Testis (tissue), 3 donors: ENCODE data around the gene TMEM238. TPM values are rescaled to one million over a fixed set of nuclear protein-coding genes. Genes with fewer than 3 reads are reported as not detected.

Source experiments
- DNase-seq: peaks from one replicate; pipeline ENCODE4 v3.0.0-alpha.2; 2019
- H3K27ac ChIP-seq, 2 donors: fragments of 200-600 bp; sonication (generic); one replicate each; pipeline ENCODE4 v1.5.1; 2019
- H3K27me3 ChIP-seq: fragments of 200-600 bp; sonication (generic); one replicate; pipeline ENCODE4 v1.5.1; 2019
- H3K36me3 ChIP-seq: fragments of 200-600 bp; sonication (generic); one replicate; pipeline ENCODE4 v1.5.1; 2017; ENCODE audit warnings: low read depth; ENCODE audit errors: missing control alignments
- H3K4me1 ChIP-seq: fragments of 200-600 bp; sonication (generic); one replicate; pipeline ENCODE4 v1.5.1; 2019
- H3K4me3 ChIP-seq, 2 donors: fragments of 200-600 bp; sonication (generic); one replicate each; pipeline ENCODE4 v1.5.1; 2017 to 2019
- H3K9me3 ChIP-seq: fragments of 200-600 bp; sonication (generic); one replicate; pipeline ENCODE4 v1.5.1; 2017
- POLR2A ChIP-seq: fragments of 450-650 bp; IDR thresholded peaks from one replicate; pipeline ENCODE4 v1.6.1; 2017; ENCODE audit warnings: antibody characterized with exemption, mild to moderate bottlenecking, moderate library complexity
- WGBS, 2 donors: methylation state at CpG; one replicate each; pipeline ENCODE4 v1.1.5; 2018; 5-methylcytosine and 5-hydroxymethylcytosine counted together
- intact Hi-C: fragments of 100-400 bp; cut with DNase I; formaldehyde crosslinking; loops from one replicate; pipeline ENCODE4 v1.15.1; 2023; ENCODE audit warnings: low total_unique reads
- polyA plus RNA-seq: library from polyadenylated mRNA; stranded (reverse); fragments of 350-450 nt; fragmentation: Illumina TruSeq; extraction: RNeasy Lipid Tissue Mini Kit (QIAGEN cat#74804); gene quantifications from one replicate; pipeline ENCODE4 v1.2.3, GENCODE V29; 2014; ENCODE audit warnings: low read depth, low replicate concordance; ENCODE audit not compliant: insufficient read depth
- total RNA-seq, 2 donors: library from RNA; depleted of rRNA; stranded (reverse); fragments of >200 nt; gene quantifications; one replicate each; pipeline ENCODE4 v1.2.3, GENCODE V29; 2016
- TF ChIP-seq, protein P1 (sequence below), 3 experiments: fragments of 450-650 bp in 2 of 3; fragments of 200-600 bp in 1 of 3; sonication (generic) in 1 of 3; IDR thresholded peaks; one replicate each; pipeline ENCODE4 v1.5.1; 2016 to 2019; ENCODE audit warnings: antibody characterized with exemption in 3 of 3, mild to moderate bottlenecking in 2 of 3, moderate library complexity in 1 of 3

TMEM238 gene
- total and polyA plus RNA-seq, 3 donors from 2014 or later, result 0.91 to 6.4 (median 1.7) TPM

DNA sequence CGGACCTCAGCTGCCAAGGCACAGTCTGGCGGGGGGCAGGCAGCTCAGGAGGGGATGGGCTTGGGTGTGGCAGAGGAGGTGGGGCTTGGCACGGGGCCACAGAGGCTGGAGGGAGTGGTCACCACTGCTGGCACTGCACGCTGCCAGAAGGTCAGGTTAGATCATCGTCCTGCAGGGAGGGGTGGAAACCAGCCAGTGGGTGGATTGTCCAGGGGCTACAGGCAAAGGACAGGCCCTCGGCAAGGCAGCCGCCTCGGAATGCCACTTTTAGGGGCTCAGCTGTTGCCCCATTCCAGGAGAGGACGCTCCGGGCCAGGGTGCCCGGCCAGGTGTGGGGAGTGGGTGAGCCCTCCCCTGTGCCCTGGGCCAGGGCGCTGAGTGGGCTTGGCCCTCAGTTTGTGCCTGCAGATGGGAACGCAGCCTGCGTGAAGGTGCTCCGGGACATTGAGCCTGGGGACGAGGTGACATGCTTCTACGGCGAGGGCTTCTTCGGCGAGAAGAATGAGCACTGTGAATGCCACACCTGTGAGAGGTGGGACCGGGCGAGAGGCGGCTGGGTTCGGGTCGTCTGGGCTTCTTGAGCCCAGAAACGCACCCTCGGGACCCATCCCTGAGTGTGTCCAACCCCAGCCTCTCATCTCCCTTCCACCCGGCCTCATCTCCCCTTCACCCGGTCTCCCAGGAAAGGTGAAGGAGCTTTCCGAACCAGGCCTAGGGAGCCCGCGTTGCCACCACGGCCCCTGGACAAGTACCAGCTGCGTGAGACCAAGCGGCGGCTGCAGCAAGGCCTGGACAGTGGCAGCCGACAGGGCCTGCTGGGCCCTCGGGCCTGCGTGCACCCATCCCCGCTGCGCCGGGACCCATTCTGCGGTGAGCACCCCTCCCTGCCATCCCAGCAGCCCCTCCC is 38.0 kb downstream of the TMEM238 start:
- H3K4me3 ChIP-seq, result no peak overlapping the region
- WGBS, 2 donors, result 80 to 87% methylated on average over 10 to 43 of the region's 43 CpGs
- no peak for TF ChIP-seq POLR2A
- TF ChIP-seq, protein P1, sequence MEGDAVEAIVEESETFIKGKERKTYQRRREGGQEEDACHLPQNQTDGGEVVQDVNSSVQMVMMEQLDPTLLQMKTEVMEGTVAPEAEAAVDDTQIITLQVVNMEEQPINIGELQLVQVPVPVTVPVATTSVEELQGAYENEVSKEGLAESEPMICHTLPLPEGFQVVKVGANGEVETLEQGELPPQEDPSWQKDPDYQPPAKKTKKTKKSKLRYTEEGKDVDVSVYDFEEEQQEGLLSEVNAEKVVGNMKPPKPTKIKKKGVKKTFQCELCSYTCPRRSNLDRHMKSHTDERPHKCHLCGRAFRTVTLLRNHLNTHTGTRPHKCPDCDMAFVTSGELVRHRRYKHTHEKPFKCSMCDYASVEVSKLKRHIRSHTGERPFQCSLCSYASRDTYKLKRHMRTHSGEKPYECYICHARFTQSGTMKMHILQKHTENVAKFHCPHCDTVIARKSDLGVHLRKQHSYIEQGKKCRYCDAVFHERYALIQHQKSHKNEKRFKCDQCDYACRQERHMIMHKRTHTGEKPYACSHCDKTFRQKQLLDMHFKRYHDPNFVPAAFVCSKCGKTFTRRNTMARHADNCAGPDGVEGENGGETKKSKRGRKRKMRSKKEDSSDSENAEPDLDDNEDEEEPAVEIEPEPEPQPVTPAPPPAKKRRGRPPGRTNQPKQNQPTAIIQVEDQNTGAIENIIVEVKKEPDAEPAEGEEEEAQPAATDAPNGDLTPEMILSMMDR (IDR thresholded peaks at IDR 0.05), result no peak
- no peaks in the 10 kb centered on the region for H3K27me3 ChIP-seq
- no peaks in the 10 kb centered on the region for H3K36me3 ChIP-seq
- DNase-seq, result peak; percentile 33
- intact Hi-C loops, result no loop called here
- H3K9me3 ChIP-seq, result no peaks in the 10 kb centered on the region
- peaks cover 7% of the 10 kb centered on the region for H3K4me1 ChIP-seq
- no peak overlapping the region for H3K27ac ChIP-seq

DNA sequence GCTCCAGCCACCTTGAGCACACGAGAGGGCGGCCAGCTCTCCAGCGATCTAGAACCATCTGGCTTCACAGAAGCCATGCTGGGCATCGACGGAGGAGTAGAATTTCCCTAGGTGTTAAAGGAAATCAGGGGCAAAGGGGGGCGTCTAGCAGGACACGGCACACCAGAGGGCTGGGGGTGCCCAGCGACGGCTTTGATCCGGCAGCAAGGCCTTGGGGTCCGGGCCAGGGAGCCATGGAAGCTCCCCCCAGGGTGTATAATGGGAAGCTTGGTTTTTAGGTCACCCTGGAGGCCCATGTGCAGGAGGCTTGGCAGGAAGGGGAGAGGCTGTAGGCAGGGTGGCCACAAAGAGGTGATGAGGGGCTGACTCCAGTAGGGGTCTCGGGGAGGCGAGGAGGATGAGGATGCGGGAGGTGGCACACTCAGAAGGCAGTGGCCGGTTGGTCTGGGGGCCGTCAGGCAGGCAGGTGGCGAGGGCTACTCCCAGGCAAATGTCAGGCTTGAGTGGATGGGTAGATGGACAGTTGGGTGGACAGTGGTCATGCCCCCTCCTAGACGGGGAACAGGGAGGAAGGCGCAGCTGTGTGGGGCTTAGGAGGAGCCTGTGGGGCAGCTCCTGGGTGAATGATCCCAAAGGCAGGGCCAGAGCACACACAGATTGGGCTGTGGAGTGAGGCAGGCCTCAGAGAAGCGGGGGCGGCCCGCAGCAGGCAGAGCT is 38.8 kb downstream of the TMEM238 start:
- TF ChIP-seq, protein P1 (IDR thresholded peaks at IDR 0.05), result no peak
- TF ChIP-seq POLR2A, result no peak
- DNase-seq, result no peak
- intact Hi-C loops, result no loop called here
- Histone ChIP-seq H3K4me1 (peaks cover 15% of the 10 kb centered on the region), H3K27me3 (no peaks in the 10 kb centered on the region), H3K36me3 (no peaks in the 10 kb centered on the region), H3K9me3 (no peaks in the 10 kb centered on the region), H3K27ac (no peak overlapping the region), H3K4me3 (no peak overlapping the region)
- 87 to 88% methylated on average over 17 to 22 of the region's 22 CpGs for WGBS, 2 donors

DNA sequence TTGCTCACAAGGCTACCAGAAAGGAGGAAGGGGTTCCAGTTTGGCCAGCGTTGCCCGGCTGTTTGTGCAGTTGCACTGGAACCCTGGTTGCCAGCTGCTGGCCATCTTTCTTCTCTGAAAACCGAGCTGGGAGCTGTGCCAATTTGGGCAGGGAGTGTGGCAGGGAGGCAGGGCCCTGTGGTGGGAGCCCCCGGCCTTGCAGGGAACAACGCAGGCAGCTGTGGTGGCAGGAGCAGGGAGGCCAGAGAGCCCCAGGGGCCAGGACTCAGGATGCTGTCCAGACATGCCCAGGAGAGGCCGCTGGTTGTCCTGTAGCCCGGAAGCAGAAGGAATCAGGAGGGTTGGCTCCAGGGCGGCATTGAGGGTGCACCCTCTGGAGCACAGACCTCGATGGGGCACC is 39.6 kb downstream of the TMEM238 start:
- Histone ChIP-seq H3K27ac (no peak overlapping the region), H3K27me3 (no peaks in the 10 kb centered on the region), H3K9me3 (no peaks in the 10 kb centered on the region), H3K36me3 (no peaks in the 10 kb centered on the region), H3K4me3 (no peak overlapping the region), H3K4me1 (peaks cover 16% of the 10 kb centered on the region)
- intact Hi-C loops, result loop anchor here (5.0 kb wide), 1 partner anchor 38 kb away; the partner anchor contains the start of gene TMEM238
- peak; percentile 45 for DNase-seq
- TF ChIP-seq, protein P1 (IDR thresholded peaks at IDR 0.05), result no peak
- no peak for TF ChIP-seq POLR2A
- WGBS, 2 donors, result 78 to 79% methylated on average over 6 to 9 of the region's 9 CpGs

DNA sequence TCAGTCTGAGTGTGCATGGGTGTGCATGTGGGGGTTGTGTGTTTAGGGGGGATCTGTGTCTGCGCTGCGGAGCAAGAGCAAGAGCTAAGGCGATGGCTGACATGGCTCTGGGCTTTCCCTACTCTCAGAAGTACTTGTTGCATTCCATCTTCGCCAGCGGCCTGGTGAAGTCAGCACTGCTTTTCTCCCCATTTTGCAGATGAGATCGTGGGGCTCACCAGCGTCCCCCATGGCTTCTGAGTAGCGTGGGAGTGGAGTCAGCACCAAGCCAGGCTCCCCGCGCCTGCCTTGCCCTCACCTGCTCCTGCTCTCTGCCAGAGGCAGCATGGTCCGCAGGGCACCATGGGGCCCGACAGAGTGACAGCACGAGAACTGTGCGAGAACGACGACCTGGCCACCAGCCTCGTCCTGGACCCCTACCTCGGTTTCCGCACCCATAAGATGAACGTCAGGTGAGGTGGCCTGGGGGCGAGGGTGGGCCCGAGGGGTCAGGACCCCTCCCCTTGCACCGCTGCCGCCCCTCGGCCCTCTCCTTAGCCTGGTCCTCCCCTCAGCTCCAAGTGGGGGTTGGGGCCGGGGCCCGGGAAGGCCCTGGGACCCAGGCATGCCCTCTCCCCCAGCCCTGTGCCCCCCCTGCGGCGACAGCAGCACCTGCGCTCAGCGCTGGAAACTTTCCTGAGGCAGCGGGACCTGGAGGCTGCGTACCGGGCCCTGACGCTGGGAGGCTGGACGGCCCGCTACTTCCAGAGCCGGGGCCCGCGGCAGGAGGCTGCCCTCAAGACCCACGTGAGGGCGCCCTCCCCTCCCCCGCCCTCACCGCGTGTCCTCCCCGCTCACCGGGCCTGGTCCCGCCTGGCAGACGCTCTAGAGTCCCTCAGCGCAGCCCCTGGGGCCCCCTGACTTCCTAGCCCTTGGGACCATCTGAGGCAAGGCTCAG is 42.2 kb downstream of the TMEM238 start:
- Histone ChIP-seq H3K36me3 (no peaks in the 10 kb centered on the region), H3K4me1 (peaks cover 20% of the 10 kb centered on the region), H3K4me3 (no peak overlapping the region), H3K27ac (no peak overlapping the region), H3K27me3 (no peaks in the 10 kb centered on the region), H3K9me3 (no peaks in the 10 kb centered on the region)
- TF ChIP-seq, protein P1 (IDR thresholded peaks at IDR 0.05), result no peak
- no peak for TF ChIP-seq POLR2A
- WGBS, 2 donors, result 79 to 84% methylated on average over 16 to 50 of the region's 50 CpGs
- no peak for DNase-seq
- intact Hi-C loops, result loop anchor here (5.0 kb wide), 1 partner anchor 40 kb away; the partner anchor contains the start of gene TMEM238
